Measurements from ENCODE around the gene PDZD8. TPM values are rescaled to one million over a fixed set of nuclear protein-coding genes. Genes with fewer than 3 reads are reported as not detected.

PDZD8 gene
- total RNA-seq, 4 donors from 2014 or later: 32.1 to 43.7 (median 38.0) TPM

GRCh38 chr10:117322260-117322659 is 53.0 kb downstream of the PDZD8 start:
- Histone ChIP-seq H3K27me3 (no peaks in the 10 kb centered on the region), H3K36me3 (no peaks in the 10 kb centered on the region), H3K4me3 (no peak overlapping the region), H3K27ac (replicated peaks in 1 of 4) (no peak overlapping the region), H3K9me3 (no peaks in the 10 kb centered on the region), H3K4me1 (peaks cover 0 to 18% (median 8%) of the 10 kb centered on the region in 4 donors)
- no peak for DNase-seq (ENCODE audit: extremely low spot score)
- WGBS: 82% methylated on average over 4 of the region's 4 CpGs
- TF ChIP-seq POLR2A (IDR thresholded peaks at IDR 0.05; ENCODE audit: low read depth): no peak
- no peak for TF ChIP-seq EP300 (IDR thresholded peaks at IDR 0.05)
- TF ChIP-seq, protein P1, sequence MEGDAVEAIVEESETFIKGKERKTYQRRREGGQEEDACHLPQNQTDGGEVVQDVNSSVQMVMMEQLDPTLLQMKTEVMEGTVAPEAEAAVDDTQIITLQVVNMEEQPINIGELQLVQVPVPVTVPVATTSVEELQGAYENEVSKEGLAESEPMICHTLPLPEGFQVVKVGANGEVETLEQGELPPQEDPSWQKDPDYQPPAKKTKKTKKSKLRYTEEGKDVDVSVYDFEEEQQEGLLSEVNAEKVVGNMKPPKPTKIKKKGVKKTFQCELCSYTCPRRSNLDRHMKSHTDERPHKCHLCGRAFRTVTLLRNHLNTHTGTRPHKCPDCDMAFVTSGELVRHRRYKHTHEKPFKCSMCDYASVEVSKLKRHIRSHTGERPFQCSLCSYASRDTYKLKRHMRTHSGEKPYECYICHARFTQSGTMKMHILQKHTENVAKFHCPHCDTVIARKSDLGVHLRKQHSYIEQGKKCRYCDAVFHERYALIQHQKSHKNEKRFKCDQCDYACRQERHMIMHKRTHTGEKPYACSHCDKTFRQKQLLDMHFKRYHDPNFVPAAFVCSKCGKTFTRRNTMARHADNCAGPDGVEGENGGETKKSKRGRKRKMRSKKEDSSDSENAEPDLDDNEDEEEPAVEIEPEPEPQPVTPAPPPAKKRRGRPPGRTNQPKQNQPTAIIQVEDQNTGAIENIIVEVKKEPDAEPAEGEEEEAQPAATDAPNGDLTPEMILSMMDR (IDR thresholded peaks at IDR 0.05): no peak
- TF ChIP-seq POLR2AphosphoS5 (IDR thresholded peaks at IDR 0.05): no peak
- intact Hi-C loops (cut with DNase I): no loop called here

GRCh38 chr10:117320050-117320665 is 55.1 kb downstream of the PDZD8 start:
- whole genome bisulfite sequencing: 85% methylated on average over 1 of the region's 1 CpG
- intact Hi-C loops (cut with DNase I): loop anchor here (2.0 kb wide), 1 partner anchor 103 kb away; no protein-coding TSS in a partner anchor
- Histone ChIP-seq H3K4me3 (no peak overlapping the region), H3K27me3 (no peaks in the 10 kb centered on the region), H3K36me3 (peaks cover 0 to 6% (median 2%) of the 10 kb centered on the region in 4 donors), H3K9me3 (no peaks in the 10 kb centered on the region), H3K27ac (replicated peaks in 1 of 4) (no peak overlapping the region), H3K4me1 (peaks cover 0 to 14% (median 8%) of the 10 kb centered on the region in 4 donors)
- no peak for DNase-seq (ENCODE audit: extremely low spot score)
- no peak for TF ChIP-seq POLR2A (IDR thresholded peaks at IDR 0.05; ENCODE audit: low read depth)
- TF ChIP-seq, protein P1 (IDR thresholded peaks at IDR 0.05): peak; percentile 31 to 54 (median 50)

GRCh38 chr10:117318909-117319308 is 56.3 kb downstream of the PDZD8 start:
- TF ChIP-seq POLR2AphosphoS5 (IDR thresholded peaks at IDR 0.05) (no peak), EP300 (IDR thresholded peaks at IDR 0.05) (no peak), POLR2A (IDR thresholded peaks at IDR 0.05; ENCODE audit: low read depth) (no peak)
- TF ChIP-seq, protein P1 (IDR thresholded peaks at IDR 0.05): peak in 2 of 3 experiments; percentile 37 to 45
- Histone ChIP-seq H3K36me3 (peaks cover 0 to 9% (median 3%) of the 10 kb centered on the region in 4 donors), H3K4me3 (no peak overlapping the region), H3K4me1 (peaks cover 0 to 14% (median 8%) of the 10 kb centered on the region in 4 donors), H3K27me3 (no peaks in the 10 kb centered on the region), H3K27ac (replicated peaks in 1 of 4) (no peak overlapping the region), H3K9me3 (no peaks in the 10 kb centered on the region)
- intact Hi-C loops (cut with DNase I): no loop called here
- DNase-seq (ENCODE audit: extremely low spot score): no peak

GRCh38 chr10:117316701-117317100 is 58.5 kb downstream of the PDZD8 start:
- Histone ChIP-seq H3K9me3 (no peaks in the 10 kb centered on the region), H3K36me3 (peaks cover 0 to 17% (median 3%) of the 10 kb centered on the region in 4 donors), H3K4me3 (no peak overlapping the region), H3K4me1 (peaks cover 0 to 14% (median 8%) of the 10 kb centered on the region in 4 donors), H3K27me3 (no peaks in the 10 kb centered on the region), H3K27ac (replicated peaks in 1 of 4) (no peak overlapping the region)
- DNase-seq (ENCODE audit: extremely low spot score): no peak
- 89% methylated on average over 2 of the region's 2 CpGs for WGBS
- intact Hi-C loops (cut with DNase I): no loop called here
- TF ChIP-seq, protein P1 (IDR thresholded peaks at IDR 0.05): no peak
- TF ChIP-seq POLR2AphosphoS5 (IDR thresholded peaks at IDR 0.05) (no peak), EP300 (IDR thresholded peaks at IDR 0.05) (no peak), POLR2A (IDR thresholded peaks at IDR 0.05; ENCODE audit: low read depth) (no peak)

DNA sequence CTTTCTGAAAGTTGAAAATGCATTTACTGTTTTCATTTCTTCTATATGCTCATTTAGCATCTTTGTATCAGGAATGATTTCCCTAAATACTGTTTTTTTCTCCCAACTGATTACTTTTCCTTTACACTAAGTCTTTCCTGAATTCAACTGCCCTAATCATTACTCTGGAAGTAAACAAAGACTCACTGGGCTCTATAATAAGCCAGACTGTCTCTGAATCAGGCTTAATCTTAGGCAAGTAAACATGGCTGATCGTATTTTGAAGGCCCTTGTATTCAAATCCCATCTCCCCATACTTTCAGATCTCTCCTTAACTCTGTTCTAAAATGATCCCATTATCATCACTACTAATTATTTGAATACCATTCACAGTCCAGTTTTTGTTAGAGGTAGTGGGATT is 61.6 kb downstream of the PDZD8 start:
- Histone ChIP-seq H3K36me3 (peaks cover 0 to 17% (median 3%) of the 10 kb centered on the region in 4 donors), H3K4me3 (no peak overlapping the region), H3K9me3 (no peaks in the 10 kb centered on the region), H3K4me1 (peaks cover 0 to under 1% (median 0%) of the 10 kb centered on the region in 4 donors), H3K27me3 (no peaks in the 10 kb centered on the region), H3K27ac (replicated peaks in 1 of 4) (no peak overlapping the region)
- TF ChIP-seq EP300 (IDR thresholded peaks at IDR 0.05): no peak
- TF ChIP-seq, protein P1 (IDR thresholded peaks at IDR 0.05): no peak
- TF ChIP-seq POLR2AphosphoS5 (IDR thresholded peaks at IDR 0.05): no peak
- TF ChIP-seq POLR2A (IDR thresholded peaks at IDR 0.05; ENCODE audit: low read depth): no peak
- WGBS: 93% methylated on average over 1 of the region's 1 CpG
- DNase-seq (ENCODE audit: extremely low spot score): no peak
- intact Hi-C loops (cut with DNase I): no loop called here
